NK-92 (cell line): Measurements from ENCODE around the gene MTHFD2L.
"Not testable (repeated sequence)": the region's sequence is repeated elsewhere in the genome, so short reads cannot be mapped to it uniquely, and the experiment has no call there.

Source experiments
- DNase-seq: peaks from one replicate; lab custom pipeline; 2025; ENCODE audit not compliant: unreplicated experiment; lab: John Stamatoyannopoulos, UW

The MTHFD2L gene

GRCh38 chr4:74330295-74330750 is 172.4 kb downstream of the MTHFD2L start:
- no peak for DNase-seq

- no peak for DNase-seq
Observed at GRCh38 chr4:74331252-74331651, 173.3 kb downstream of the MTHFD2L start.

- no peak for DNase-seq
Observed at GRCh38 chr4:74331944-74332343, 174.0 kb downstream of the MTHFD2L start.

- DNase-seq, result no peak
Observed at GRCh38 chr4:74334636-74335035, 176.7 kb downstream of the MTHFD2L start.

GRCh38 chr4:74335341-74336021 is 177.6 kb downstream of the MTHFD2L start:
- no peak for DNase-seq

- no peak for DNase-seq
Observed at GRCh38 chr4:74338792-74339333, 180.9 kb downstream of the MTHFD2L start.

GRCh38 chr4:74339501-74339900 is 181.6 kb downstream of the MTHFD2L start:
- no peak for DNase-seq

- not testable (repeated sequence) for DNase-seq
Observed at GRCh38 chr4:74340421-74340820, 182.5 kb downstream of the MTHFD2L start.

GRCh38 chr4:74344031-74344430 is 186.1 kb downstream of the MTHFD2L start:
- DNase-seq, result no peak
